Stomach smooth muscle (tissue), 2 donors: ENCODE results near the gene RRP1B.
"Not testable (repeated sequence)": the region's sequence is repeated elsewhere in the genome, so short reads cannot be mapped to it uniquely, and the experiment has no call there.

Experiments used
- H3K27ac ChIP-seq: one replicate; pipeline ENCODE4 v1.7.0; 2013; ENCODE audit warnings: mild to moderate bottlenecking, low read length, inconsistent platforms
- H3K27me3 ChIP-seq, 2 donors: one replicate each; pipeline ENCODE4 v1.7.0; 2013; ENCODE audit warnings: low read length in 2 of 2; ENCODE audit not compliant: insufficient read depth in 2 of 2, control insufficient read depth in 1 of 2
- H3K36me3 ChIP-seq, 2 donors: one replicate each; pipeline ENCODE4 v1.7.0; 2013; ENCODE audit warnings: low read length in 2 of 2; ENCODE audit not compliant: control insufficient read depth in 2 of 2, insufficient read depth in 2 of 2
- H3K4me1 ChIP-seq: one replicate; pipeline ENCODE4 v1.7.0; 2013; ENCODE audit warnings: low read length; ENCODE audit not compliant: control insufficient read depth, insufficient read depth
- H3K4me3 ChIP-seq, 2 donors: one replicate each; pipeline ENCODE4 v1.7.0; 2013; ENCODE audit warnings: low read length in 2 of 2
- H3K9ac ChIP-seq, 2 donors: one replicate each; pipeline ENCODE4 v1.7.0; 2013; ENCODE audit warnings: low read length in 2 of 2, mild to moderate bottlenecking in 1 of 2
- H3K9me3 ChIP-seq, 2 donors: one replicate each; pipeline ENCODE4 v1.7.0; 2013; ENCODE audit warnings: low read length in 2 of 2; ENCODE audit not compliant: control insufficient read depth in 2 of 2
- donor health status: healthy.
- donor health status: Pancreatic carcinoma.

The RRP1B gene

DNA sequence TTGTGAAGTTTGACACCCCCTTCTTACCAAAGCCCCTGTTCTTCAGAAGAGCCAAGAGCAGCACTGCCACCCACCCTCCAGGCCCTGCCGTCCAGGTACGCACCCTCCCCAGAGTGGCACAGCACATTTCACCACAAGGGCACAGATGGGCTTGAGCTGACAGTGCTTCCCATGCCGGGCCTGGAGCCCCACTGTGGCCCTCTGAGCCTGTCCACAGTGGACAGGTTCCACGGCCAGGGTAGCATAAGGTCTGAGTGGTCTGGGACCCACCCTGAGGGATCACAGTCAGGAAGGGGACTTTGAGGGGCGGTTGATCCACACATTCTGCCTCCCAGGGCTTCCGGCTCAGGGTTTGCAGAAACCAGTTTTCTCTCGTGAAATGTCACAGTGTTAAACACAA is 31.0 kb downstream of the RRP1B start:
- H3K9ac ChIP-seq: no peak overlapping the region
- H3K27me3 ChIP-seq: no peaks in the 10 kb centered on the region
- H3K4me1 ChIP-seq: no peaks in the 10 kb centered on the region
- no peaks in the 10 kb centered on the region for H3K9me3 ChIP-seq
- H3K4me3 ChIP-seq: no peak overlapping the region
- H3K27ac ChIP-seq: no peak overlapping the region
- peaks cover 65 to 75% of the 10 kb centered on the region in 2 donors for H3K36me3 ChIP-seq

DNA sequence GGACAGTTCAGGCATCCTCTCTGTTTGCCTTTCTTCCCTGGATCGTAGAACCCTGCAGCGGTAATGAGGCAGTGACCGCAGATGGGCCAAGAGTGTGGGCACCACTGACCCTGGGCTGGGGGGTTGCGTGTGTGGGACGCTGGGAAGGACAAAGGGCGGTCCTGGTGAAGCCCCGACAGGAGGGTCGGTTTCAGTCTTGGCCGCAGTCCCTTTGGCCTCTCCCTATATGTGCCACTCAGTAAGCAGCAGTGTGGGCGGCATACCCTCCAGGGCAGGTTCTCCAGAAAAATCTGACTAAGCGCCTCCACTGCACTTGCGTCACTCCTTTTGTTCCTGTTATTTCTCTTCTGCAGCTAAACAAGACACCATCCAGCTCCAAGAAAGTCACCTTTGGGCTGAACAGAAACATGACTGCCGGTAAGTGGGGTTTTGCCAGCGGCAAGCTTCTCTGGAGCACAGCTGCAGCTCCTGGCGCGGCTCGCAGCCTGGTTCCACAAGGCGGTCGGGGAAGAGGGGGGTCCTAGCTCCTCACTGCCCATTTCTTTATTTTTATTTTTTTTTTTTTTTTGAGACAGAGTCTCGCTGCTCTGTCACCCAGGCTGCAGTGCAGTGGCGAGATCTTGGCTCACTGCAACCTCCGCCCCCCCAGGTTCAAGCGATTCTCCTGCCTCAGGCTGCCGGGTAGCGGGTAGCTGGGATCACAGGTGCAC is 31.9 kb downstream of the RRP1B start:
- Histone ChIP-seq H3K4me1 (no peaks in the 10 kb centered on the region), H3K36me3 (peaks cover 59 to 73% of the 10 kb centered on the region in 2 donors), H3K27ac (no peak overlapping the region), H3K9ac (no peak overlapping the region), H3K4me3 (no peak overlapping the region), H3K27me3 (no peaks in the 10 kb centered on the region), H3K9me3 (no peaks in the 10 kb centered on the region)

DNA sequence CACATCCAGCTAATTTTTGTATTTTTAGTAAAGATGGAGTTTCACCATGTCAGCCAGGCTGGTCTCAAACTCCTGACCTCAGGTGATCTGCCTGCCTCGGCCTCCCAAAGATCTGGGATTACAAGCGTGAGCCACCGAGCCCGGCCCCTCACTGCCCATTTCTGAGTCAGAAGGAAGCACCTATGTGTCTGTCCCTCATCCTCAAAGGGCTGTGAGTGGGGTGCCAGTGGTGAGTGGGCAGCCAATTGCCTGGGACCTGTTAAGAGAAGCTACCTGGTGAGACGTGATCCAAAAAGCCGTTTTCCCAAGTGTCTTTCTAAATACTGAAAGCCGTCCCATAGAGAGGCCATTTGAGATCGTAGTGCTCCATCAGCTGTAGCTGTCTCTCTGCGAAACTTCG is 32.4 kb downstream of the RRP1B start:
- Histone ChIP-seq H3K4me1 (no peaks in the 10 kb centered on the region), H3K27me3 (no peaks in the 10 kb centered on the region), H3K36me3 (peaks cover 53 to 69% of the 10 kb centered on the region in 2 donors), H3K4me3 (no peak overlapping the region), H3K9ac (no peak overlapping the region), H3K9me3 (no peaks in the 10 kb centered on the region), H3K27ac (no peak overlapping the region)

DNA sequence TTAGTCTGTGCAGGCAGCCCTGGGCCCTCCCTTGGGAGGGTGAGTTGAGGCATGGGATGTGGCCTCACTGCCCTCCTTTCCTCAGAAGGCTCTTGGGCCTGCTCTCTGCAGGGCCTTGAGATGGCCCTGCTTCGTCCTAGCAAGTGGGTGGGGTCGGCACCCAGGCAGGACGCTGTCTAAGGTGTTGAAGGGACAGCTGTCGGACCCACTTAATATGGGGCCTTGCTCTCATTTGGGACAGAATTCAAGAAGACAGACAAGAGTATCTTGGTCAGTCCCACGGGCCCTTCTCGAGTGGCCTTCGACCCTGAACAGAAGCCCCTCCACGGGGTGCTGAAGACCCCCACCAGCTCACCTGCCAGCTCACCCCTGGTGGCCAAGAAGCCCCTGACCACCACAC is 33.6 kb downstream of the RRP1B start:
- Histone ChIP-seq H3K9ac (no peak overlapping the region), H3K27me3 (no peaks in the 10 kb centered on the region), H3K27ac (no peak overlapping the region), H3K4me1 (no peaks in the 10 kb centered on the region), H3K36me3 (peaks cover 47 to 64% of the 10 kb centered on the region in 2 donors), H3K9me3 (no peaks in the 10 kb centered on the region), H3K4me3 (no peak overlapping the region)

DNA sequence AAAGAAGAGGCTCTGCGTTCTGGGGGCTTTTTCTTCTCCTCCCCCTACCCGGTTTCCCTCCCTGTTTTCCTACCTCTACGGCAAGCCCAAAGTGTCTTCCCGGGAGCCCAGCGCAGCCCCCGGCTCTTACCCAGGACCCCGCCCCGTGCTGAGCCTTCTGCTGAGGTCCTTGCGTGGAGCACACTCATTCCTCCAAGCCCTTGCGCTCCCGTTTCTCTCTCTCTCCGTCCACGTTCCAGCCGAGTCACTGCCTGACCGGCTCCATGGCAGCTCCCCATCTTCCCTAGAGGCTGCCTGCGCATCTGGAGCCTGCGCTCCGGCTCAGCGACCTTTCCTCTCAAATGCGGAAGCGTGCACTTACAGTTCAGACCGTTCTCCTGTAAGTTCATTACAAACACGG is 34.6 kb downstream of the RRP1B start:
- Histone ChIP-seq H3K9ac (no peak overlapping the region), H3K4me1 (no peaks in the 10 kb centered on the region), H3K4me3 (no peak overlapping the region), H3K27me3 (no peaks in the 10 kb centered on the region), H3K27ac (no peak overlapping the region), H3K36me3 (peaks cover 41 to 55% of the 10 kb centered on the region in 2 donors), H3K9me3 (no peaks in the 10 kb centered on the region)

DNA sequence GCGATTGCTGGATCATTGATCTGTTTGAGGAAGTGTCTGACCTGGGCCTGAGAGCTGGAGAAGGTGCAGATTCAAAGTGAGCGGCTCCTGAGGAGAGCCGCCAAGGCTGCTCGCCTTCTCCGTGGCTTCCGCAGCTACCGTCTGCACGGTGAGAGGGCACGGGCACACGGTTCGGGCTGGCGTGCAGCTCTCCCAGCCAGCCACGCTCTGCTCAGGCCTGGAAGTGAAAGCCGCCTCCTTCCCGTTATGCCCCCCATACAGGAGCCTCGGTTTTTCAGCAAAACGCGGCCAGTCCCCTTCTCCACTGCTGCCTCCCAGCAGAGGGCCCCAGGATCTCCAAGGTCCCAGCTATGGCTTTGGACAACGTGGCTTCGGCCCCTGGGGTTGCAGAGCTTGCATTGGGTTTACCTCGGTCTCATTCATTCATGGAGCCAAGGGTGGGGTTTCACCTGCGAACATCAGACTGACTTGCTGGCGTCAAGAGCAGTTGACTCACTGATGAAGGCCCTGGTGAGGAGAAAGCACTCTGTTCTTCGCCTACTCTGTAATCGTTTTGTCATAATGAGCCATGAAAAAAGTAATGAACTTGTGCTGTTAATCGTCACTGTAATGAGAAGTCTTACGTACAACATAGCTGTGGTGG is 35.2 kb downstream of the RRP1B start:
- Histone ChIP-seq H3K36me3 (peaks cover 39 to 51% of the 10 kb centered on the region in 2 donors), H3K4me1 (no peaks in the 10 kb centered on the region), H3K9me3 (no peaks in the 10 kb centered on the region), H3K9ac (no peak overlapping the region), H3K27ac (no peak overlapping the region), H3K4me3 (no peak overlapping the region), H3K27me3 (no peaks in the 10 kb centered on the region)

DNA sequence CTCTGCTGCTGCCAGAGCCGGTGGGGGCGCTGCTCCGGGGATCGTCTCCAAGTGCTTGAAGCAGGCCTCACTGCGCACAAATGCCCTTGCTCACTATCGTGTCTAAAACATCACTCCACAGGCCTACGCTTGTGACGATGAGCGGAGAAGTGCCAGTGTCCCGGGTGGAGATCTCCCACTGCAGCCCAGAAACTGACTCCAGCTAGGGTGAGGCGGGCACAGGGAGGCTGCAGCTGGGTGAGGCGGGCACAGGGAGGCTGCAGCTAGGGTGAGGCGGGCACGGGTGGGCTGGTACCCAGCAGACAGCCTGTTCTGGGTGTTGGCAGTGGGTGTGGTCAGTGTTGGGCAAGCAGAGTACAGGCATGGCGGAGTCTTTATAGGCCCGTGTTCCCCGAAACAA is 36.9 kb downstream of the RRP1B start:
- H3K9ac ChIP-seq: no peak overlapping the region
- peaks cover 23 to 36% of the 10 kb centered on the region in 2 donors for H3K36me3 ChIP-seq
- no peak overlapping the region for H3K4me3 ChIP-seq
- H3K27me3 ChIP-seq: no peaks in the 10 kb centered on the region
- no peaks in the 10 kb centered on the region for H3K9me3 ChIP-seq
- no peak overlapping the region for H3K27ac ChIP-seq
- no peaks in the 10 kb centered on the region for H3K4me1 ChIP-seq

DNA sequence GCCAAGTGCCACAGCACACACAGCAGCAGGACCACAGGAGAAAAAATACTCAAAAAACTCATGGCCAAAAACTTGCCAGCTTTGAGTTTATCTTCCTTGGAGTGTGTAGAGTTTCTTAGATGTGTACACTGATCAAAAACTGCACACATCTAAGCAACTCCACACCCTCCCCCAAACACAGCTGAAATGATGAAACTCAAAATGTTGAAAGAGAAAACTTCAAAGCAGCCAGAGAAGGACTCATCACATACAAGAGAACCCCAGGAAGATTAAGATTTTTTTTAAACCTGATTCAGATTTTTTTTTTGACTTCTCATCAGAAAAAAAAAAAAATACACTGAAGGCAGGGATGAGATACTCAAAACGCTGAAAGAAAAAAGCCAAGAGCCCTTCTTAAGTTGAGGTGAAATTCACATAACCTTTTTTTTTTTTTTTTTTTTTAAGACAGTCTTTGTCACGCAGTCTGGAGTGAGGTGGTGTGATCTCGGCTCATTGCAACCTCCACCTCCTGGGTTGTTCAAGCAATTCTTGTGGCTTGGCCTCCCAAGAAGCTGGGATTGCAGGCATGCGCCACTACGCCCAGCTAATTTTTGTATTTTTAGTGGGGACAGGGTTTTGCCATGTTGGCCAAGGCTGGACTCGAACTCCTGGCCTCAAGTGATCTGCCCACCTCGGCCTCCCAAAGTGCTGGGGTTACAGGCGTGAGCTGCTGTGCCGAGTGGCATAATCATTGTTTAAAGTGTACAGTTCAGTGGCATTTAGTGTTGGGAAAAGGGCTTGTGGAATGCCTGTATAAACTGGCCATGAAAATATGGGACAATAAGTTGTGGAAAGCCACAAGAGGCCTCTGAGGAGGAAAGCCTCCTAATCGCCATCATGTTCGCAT is 38.6 kb downstream of the RRP1B start:
- no peaks in the 10 kb centered on the region for H3K9me3 ChIP-seq
- H3K4me1 ChIP-seq: peaks cover 3% of the 10 kb centered on the region
- no peak overlapping the region for H3K9ac ChIP-seq
- no peak overlapping the region for H3K27ac ChIP-seq
- no peak overlapping the region for H3K4me3 ChIP-seq
- H3K36me3 ChIP-seq: peaks cover 14 to 24% of the 10 kb centered on the region in 2 donors
- no peaks in the 10 kb centered on the region for H3K27me3 ChIP-seq

DNA sequence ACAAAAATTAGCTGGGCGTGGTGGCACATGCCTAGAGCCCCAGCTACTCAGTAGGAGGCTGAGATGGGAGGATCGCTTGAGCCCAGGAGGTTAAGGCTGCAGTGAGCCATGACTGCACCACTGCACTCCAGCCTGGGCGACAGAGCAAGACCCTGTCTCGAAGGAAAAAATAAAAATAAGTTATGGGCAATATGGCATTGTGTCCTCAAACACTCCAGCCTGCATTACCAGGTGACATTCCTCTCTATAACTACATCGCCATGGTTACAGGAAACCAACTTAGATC is 40.1 kb downstream of the RRP1B start:
- not testable (repeated sequence) for H3K9me3 ChIP-seq, H3K27me3 ChIP-seq, H3K27ac ChIP-seq, H3K4me1 ChIP-seq, H3K4me3 ChIP-seq, H3K9ac ChIP-seq
- H3K36me3 ChIP-seq: peaks cover 3 to 10% of the 10 kb centered on the region in 2 donors

DNA sequence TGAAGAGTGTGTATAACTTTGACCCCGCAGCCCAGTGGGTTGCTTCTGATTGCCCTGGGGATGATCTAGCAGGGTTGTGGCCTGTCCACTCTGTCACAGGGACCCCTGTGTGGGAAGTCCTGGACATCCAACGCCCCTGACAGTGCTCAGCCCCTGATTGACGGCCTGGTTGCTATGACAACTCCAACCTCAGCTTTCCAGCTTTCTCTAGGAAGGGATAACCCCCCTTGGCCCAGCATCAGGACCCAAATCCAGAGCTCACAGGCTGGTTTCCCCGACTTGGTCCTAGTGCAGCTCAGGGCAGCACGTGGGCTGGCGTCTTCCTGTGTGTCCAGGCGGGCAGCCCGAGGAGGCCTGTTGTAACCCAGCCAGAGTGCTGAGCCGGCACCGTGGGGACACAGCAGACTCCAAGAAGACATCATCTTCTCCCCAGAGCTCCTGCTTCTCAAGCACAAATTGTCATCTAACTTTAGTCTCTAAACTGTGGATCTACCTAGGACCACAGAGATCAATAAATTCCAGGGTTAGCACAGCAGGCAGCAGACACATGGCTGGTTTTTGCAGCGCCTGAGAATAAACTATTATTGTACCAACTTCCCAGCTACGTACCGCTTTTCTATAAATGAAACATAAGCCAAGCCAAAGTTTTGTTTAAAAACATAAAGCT is 40.7 kb downstream of the RRP1B start:
- Histone ChIP-seq H3K27me3 (peaks cover 0 to 2% of the 10 kb centered on the region in 2 donors), H3K9ac (no peak overlapping the region), H3K4me1 (peaks cover 3% of the 10 kb centered on the region), H3K27ac (no peak overlapping the region), H3K9me3 (no peaks in the 10 kb centered on the region), H3K4me3 (no peak overlapping the region), H3K36me3 (peaks cover 0 to 5% of the 10 kb centered on the region in 2 donors)
